Prostate gland (tissue), 2 donors: ENCODE data around the gene SRRM4. TPM values are rescaled to one million over a fixed set of nuclear protein-coding genes. Genes with fewer than 3 reads are reported as not detected.

Source experiments
- DNase-seq: peaks from one replicate; pipeline ENCODE4 v3.0.0-alpha.2; 2019; ENCODE audit warnings: low spot score
- H3K27ac ChIP-seq, 2 donors: fragments of 200-600 bp; sonication (generic); 2 replicates each; pipeline ENCODE4 v1.5.1; 2017 to 2019
- H3K27me3 ChIP-seq: fragments of 200-600 bp; sonication (generic); replicated peaks from 2 replicates; pipeline ENCODE4 v1.5.1; 2019; ENCODE audit not compliant: insufficient read depth
- H3K36me3 ChIP-seq, 2 donors: fragments of 200-600 bp; sonication (generic); 1 replicate in 1 of 2; 2 replicates in 1 of 2; pipeline versions ENCODE4 v1.5.1 to v1.8.1; 2017 to 2019
- H3K4me1 ChIP-seq: fragments of 200-600 bp; sonication (generic); replicated peaks from 2 replicates; pipeline ENCODE4 v1.5.1; 2019
- H3K4me3 ChIP-seq, 2 donors: fragments of 200-600 bp; sonication (generic); 2 replicates each; pipeline ENCODE4 v1.5.1; 2017 to 2019
- H3K9me3 ChIP-seq: fragments of 200-600 bp; sonication (generic); 2 replicates; pipeline ENCODE4 v1.5.1; 2017
- POLR2A ChIP-seq: fragments of 450-650 bp; IDR thresholded peaks from one replicate; pipeline ENCODE4 v1.6.1; 2016; ENCODE audit warnings: antibody characterized with exemption, mild to moderate bottlenecking
- POLR2AphosphoS5 ChIP-seq: sonication (generic); formaldehyde crosslinking; IDR thresholded peaks from one replicate; pipeline ENCODE4 v1.6.1; 2017; ENCODE audit warnings: antibody characterized with exemption
- WGBS: methylation state at CpG from one replicate; pipeline ENCODE4 v1.1.5; 2018; 5-methylcytosine and 5-hydroxymethylcytosine counted together
- intact Hi-C: fragments of 100-400 bp; cut with DNase I; formaldehyde crosslinking; loops from one replicate; pipeline ENCODE4 v1.14.2; 2022
- total RNA-seq, 2 donors: library from RNA; depleted of rRNA; stranded (reverse); fragments of >200 nt; gene quantifications; one replicate each; pipeline ENCODE4 v1.1.0, GENCODE V29; 2016
- TF ChIP-seq, protein P1 (sequence below), 4 experiments: fragments of 200-600 bp in 2 of 4; fragments of 450-650 bp in 2 of 4; sonication (generic) in 2 of 4; IDR thresholded peaks; 1 replicate in 3 of 4; 2 replicates in 1 of 4; pipeline ENCODE4 v1.5.1; 2016 to 2019; ENCODE audit warnings: antibody characterized with exemption in 4 of 4, mild to moderate bottlenecking in 2 of 4, moderate library complexity in 2 of 4

Gene SRRM4
- total RNA-seq, 2 donors from 2014 or later = 0.05 to 0.11 TPM

DNA sequence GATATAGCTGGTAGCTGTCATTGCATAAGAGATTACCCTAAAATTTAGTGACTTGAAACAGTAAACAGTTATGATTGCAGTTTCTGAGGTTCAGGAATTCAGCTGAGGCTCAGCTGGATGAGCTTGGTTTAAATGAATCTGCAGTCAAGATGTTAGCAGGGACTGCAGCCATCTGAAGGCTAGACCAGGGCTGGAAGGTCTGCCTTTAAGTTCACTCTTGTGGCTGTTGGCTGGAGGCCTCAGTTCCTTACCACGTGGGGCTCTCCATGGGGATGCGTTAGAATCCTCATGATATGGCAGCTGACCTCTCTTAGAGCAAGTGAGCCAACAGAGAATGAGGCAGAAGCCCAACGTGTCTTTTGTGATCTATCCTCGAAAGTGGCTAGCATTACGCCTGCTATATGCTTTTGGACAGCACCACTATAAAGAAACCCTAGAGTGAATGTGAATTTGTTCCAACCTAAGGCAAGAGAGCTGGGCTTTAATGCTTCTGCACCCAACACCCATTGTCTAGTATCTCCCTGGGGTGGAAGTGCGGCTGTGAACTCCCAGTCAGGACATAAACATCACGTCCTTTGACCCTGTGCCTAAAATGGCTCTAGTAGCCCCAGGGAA lies 223.4 kb downstream of the SRRM4 start:
- H3K36me3 ChIP-seq = no peaks in the 10 kb centered on the region
- no peak for DNase-seq
- H3K27ac ChIP-seq = no peak overlapping the region
- intact Hi-C loops = loop anchor here (5.0 to 10.0 kb wide), 2 partner anchors 110 to 163 kb away; no protein-coding TSS in a partner anchor
- TF ChIP-seq, protein P1, sequence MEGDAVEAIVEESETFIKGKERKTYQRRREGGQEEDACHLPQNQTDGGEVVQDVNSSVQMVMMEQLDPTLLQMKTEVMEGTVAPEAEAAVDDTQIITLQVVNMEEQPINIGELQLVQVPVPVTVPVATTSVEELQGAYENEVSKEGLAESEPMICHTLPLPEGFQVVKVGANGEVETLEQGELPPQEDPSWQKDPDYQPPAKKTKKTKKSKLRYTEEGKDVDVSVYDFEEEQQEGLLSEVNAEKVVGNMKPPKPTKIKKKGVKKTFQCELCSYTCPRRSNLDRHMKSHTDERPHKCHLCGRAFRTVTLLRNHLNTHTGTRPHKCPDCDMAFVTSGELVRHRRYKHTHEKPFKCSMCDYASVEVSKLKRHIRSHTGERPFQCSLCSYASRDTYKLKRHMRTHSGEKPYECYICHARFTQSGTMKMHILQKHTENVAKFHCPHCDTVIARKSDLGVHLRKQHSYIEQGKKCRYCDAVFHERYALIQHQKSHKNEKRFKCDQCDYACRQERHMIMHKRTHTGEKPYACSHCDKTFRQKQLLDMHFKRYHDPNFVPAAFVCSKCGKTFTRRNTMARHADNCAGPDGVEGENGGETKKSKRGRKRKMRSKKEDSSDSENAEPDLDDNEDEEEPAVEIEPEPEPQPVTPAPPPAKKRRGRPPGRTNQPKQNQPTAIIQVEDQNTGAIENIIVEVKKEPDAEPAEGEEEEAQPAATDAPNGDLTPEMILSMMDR (IDR thresholded peaks at IDR 0.05) = no peak
- TF ChIP-seq POLR2A = no peak
- no peak for TF ChIP-seq POLR2AphosphoS5
- no peaks in the 10 kb centered on the region for H3K9me3 ChIP-seq
- no peak overlapping the region for H3K4me3 ChIP-seq
- H3K4me1 ChIP-seq = no peaks in the 10 kb centered on the region
- no peaks in the 10 kb centered on the region for H3K27me3 ChIP-seq
- 71% methylated on average over 7 of the region's 7 CpGs for WGBS

DNA sequence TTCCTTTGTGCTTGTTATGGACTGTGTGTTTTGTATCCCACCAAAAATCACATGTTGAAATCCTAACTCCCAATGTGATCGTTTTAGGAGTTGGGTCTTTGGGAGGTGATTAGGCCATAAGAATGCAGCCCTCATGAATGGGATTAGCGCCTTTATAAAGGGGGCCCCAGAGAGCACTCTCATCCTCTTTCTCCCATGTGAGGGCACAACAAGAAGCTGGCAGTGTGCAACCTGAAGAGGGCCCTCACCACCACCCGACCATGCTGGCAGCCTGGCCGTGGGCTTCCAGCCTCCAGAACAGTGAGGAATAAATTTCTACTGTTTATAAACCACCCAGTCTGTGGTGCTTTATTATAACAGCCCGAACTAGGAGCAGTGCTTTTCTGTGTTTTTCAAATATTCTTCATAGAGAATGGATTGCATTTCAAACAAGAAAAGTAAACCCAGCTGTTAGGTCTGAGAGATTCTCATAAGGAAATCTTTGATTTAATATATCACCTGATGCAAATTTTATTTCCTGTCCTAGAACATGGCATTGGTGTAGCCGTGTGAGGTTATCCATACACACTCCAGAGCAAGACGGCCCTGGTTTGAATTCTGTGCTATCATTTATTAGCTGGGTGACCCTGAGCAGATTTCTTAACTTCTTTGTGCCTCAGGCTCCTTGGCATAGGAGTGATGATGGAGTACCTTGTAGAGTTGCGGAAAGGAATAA lies 225.2 kb downstream of the SRRM4 start:
- WGBS = 54% methylated on average over 8 of the region's 8 CpGs
- no peaks in the 10 kb centered on the region for H3K27me3 ChIP-seq
- no peak for DNase-seq
- intact Hi-C loops = loop anchor here (10.0 kb wide), 1 partner anchor 108 kb away; no protein-coding TSS in a partner anchor
- H3K4me1 ChIP-seq = no peaks in the 10 kb centered on the region
- H3K4me3 ChIP-seq = no peak overlapping the region
- H3K36me3 ChIP-seq = no peaks in the 10 kb centered on the region
- no peaks in the 10 kb centered on the region for H3K9me3 ChIP-seq
- no peak overlapping the region for H3K27ac ChIP-seq
- TF ChIP-seq POLR2A (no peak), POLR2AphosphoS5 (no peak)
- TF ChIP-seq, protein P1 (IDR thresholded peaks at IDR 0.05) = no peak

DNA sequence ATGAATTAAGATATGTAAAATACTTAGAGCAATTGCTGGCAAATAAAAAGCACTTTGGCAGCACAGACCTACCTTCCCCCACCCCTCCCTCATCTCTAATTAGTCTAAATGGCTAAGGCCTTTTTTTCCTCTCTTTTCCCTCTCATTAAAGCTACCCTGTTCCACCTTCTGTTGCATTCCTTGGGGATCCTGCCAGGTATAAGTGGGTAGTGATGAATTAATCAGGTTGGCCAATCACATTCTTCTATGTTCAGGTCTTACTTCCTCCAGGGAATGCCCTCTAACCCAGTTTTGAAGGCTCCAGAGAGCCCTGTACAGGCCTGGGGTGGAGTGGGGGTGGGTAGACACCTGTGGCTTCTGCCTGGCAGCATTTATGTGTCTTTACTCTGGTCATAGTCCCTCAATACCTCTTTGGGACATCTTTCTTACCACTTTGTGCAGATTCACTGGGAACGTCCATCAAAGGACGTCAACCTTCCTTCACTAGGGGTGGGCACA lies 225.8 kb downstream of the SRRM4 start:
- no peaks in the 10 kb centered on the region for H3K9me3 ChIP-seq
- DNase-seq = no peak
- 96% methylated on average over 2 of the region's 2 CpGs for WGBS
- no peak overlapping the region for H3K4me3 ChIP-seq
- no peak overlapping the region for H3K27ac ChIP-seq
- H3K36me3 ChIP-seq = no peaks in the 10 kb centered on the region
- no peaks in the 10 kb centered on the region for H3K4me1 ChIP-seq
- no peak for TF ChIP-seq POLR2A
- TF ChIP-seq, protein P1 (IDR thresholded peaks at IDR 0.05) = no peak
- no peak for TF ChIP-seq POLR2AphosphoS5
- intact Hi-C loops = loop anchor here (10.0 kb wide), 1 partner anchor 108 kb away; no protein-coding TSS in a partner anchor
- H3K27me3 ChIP-seq = no peaks in the 10 kb centered on the region

DNA sequence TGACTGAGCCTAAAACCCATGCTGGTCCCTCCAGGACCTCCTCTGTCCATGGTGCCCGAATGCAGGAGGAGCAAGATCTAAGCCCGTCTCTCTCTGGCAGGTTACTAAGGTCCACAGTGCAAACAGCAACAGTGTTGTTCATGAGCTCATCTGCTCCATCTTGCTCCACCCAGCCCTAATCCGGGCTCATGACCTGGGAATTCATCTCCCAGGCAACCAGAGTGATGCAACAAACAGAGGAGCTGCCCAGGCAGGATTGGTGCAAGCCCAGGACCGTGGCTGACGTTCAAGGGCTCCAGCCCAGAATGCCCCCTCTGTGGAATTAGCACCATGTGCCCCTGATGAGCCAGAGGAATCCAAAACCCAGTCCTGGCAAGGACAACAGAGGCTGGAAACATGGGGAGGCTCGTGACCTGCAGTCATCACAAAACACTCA lies 227.3 kb downstream of the SRRM4 start:
- no peak overlapping the region for H3K27ac ChIP-seq
- no peaks in the 10 kb centered on the region for H3K4me1 ChIP-seq
- peak; percentile 8 for DNase-seq
- no peaks in the 10 kb centered on the region for H3K36me3 ChIP-seq
- intact Hi-C loops = loop anchor here (10.0 kb wide), 1 partner anchor 106 kb away; no protein-coding TSS in a partner anchor
- TF ChIP-seq POLR2AphosphoS5 = peak; percentile 18
- TF ChIP-seq, protein P1 (IDR thresholded peaks at IDR 0.05) = no peak
- no peak for TF ChIP-seq POLR2A
- no peaks in the 10 kb centered on the region for H3K9me3 ChIP-seq
- no peaks in the 10 kb centered on the region for H3K27me3 ChIP-seq
- no peak overlapping the region for H3K4me3 ChIP-seq
- WGBS = 16% methylated on average over 6 of the region's 6 CpGs
